WTC11 (cell line): ENCODE data around the gene EPHA6.

Source experiments
- STAT6 ChIP-seq: sonication (generic); formaldehyde crosslinking; conservative IDR thresholded peaks from 2 replicates; pipeline ENCODE4 v1.8.1; 2023; ENCODE audit warnings: mild to moderate bottlenecking, low read depth, missing genetic modification reagents, moderate library complexity
- TEAD4 ChIP-seq: sonication (generic); formaldehyde crosslinking; IDR thresholded peaks from 2 replicates; pipeline ENCODE4 v1.8.0; 2022; ENCODE audit warnings: mild to moderate bottlenecking, missing genetic modification reagents
- ZNF138 ChIP-seq: sonication (generic); formaldehyde crosslinking; conservative IDR thresholded peaks from 2 replicates; pipeline ENCODE4 v1.8.1; 2022; ENCODE audit warnings: mild to moderate bottlenecking, moderate library complexity, missing genetic modification reagents
- TF ChIP-seq, protein P1 (sequence below): fragments of 200-600 bp; IDR thresholded peaks from 2 replicates; pipeline ENCODE4 v1.8.0; 2022; ENCODE audit warnings: antibody characterized with exemption

- TF ChIP-seq STAT6 (CRISPR knock-in tag) (no peak), TEAD4 (CRISPR knock-in tag) (no peak), ZNF138 (CRISPR knock-in tag) (no peak)
- TF ChIP-seq, protein P1, sequence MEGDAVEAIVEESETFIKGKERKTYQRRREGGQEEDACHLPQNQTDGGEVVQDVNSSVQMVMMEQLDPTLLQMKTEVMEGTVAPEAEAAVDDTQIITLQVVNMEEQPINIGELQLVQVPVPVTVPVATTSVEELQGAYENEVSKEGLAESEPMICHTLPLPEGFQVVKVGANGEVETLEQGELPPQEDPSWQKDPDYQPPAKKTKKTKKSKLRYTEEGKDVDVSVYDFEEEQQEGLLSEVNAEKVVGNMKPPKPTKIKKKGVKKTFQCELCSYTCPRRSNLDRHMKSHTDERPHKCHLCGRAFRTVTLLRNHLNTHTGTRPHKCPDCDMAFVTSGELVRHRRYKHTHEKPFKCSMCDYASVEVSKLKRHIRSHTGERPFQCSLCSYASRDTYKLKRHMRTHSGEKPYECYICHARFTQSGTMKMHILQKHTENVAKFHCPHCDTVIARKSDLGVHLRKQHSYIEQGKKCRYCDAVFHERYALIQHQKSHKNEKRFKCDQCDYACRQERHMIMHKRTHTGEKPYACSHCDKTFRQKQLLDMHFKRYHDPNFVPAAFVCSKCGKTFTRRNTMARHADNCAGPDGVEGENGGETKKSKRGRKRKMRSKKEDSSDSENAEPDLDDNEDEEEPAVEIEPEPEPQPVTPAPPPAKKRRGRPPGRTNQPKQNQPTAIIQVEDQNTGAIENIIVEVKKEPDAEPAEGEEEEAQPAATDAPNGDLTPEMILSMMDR = no peak
These were observed 454.8 kb downstream of the EPHA6 start for GRCh38 chr3:97269202-97269601.
